ENCODE data around the gene MED13L.

DNA sequence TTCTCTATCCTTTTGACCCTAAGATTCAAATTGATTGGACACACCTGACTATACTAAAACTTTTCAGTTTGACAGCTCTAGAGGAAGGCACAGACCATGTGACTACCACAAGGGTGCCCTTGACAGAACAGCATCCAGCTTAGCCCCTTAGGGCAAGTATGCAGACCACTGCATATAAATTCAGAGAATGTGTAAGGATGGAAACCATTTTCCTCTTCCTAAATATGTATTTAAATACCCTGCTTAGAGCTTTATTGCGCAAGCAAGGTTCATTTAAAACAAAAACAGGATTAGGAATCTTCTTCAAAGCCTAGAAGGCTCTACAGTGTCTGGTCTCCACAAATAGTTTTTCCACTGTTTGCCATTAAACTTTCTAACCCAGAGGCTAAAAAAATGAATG is 202.8 kb downstream of the MED13L start:
- TF ChIP-seq, protein P1, sequence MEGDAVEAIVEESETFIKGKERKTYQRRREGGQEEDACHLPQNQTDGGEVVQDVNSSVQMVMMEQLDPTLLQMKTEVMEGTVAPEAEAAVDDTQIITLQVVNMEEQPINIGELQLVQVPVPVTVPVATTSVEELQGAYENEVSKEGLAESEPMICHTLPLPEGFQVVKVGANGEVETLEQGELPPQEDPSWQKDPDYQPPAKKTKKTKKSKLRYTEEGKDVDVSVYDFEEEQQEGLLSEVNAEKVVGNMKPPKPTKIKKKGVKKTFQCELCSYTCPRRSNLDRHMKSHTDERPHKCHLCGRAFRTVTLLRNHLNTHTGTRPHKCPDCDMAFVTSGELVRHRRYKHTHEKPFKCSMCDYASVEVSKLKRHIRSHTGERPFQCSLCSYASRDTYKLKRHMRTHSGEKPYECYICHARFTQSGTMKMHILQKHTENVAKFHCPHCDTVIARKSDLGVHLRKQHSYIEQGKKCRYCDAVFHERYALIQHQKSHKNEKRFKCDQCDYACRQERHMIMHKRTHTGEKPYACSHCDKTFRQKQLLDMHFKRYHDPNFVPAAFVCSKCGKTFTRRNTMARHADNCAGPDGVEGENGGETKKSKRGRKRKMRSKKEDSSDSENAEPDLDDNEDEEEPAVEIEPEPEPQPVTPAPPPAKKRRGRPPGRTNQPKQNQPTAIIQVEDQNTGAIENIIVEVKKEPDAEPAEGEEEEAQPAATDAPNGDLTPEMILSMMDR (IDR thresholded peaks at IDR 0.05; ENCODE audit: insufficient read depth, low read length, poor library complexity, severe bottlenecking) = no peak
- no peak for TF ChIP-seq EZH2phosphoT487 (conservative IDR thresholded peaks at IDR 0.05; ENCODE audit: low read length)

Measured in SU-DHL-6 (cell line).